HG02938 (cell line): ENCODE data around the gene ANKRD37.
A peak's percentile ranks its signal among the peaks of the same experiment; 100 is the strongest.
"Not testable (repeated sequence)": the region's sequence is repeated elsewhere in the genome, so short reads cannot be mapped to it uniquely, and the experiment has no call there.

Experiments used
- ATAC-seq: cut with Tn5 transposase; IDR thresholded peaks from one replicate; pipeline ENCODE4 v1.9.1; 2021; ENCODE audit warnings: mild to moderate bottlenecking, moderate library complexity; ENCODE audit not compliant: unreplicated experiment

The ANKRD37 gene

GRCh38 chr4:185396724-185397385 is at the start of gene ANKRD37:
Gene ANKRD37 (plus strand): TSS chr4:185396841. CDS start chr4:185396924, 83 bp downstream.
- ATAC-seq: peak; percentile 7

GRCh38 chr4:185346975-185347601 is 49.6 kb upstream of the ANKRD37 start:
- no peak for ATAC-seq

GRCh38 chr4:185351691-185352090 is 45.0 kb upstream of the ANKRD37 start:
- no peak for ATAC-seq

GRCh38 chr4:185352202-185352601 is 44.4 kb upstream of the ANKRD37 start:
- no peak for ATAC-seq

GRCh38 chr4:185352741-185353140 is 43.9 kb upstream of the ANKRD37 start:
- ATAC-seq: no peak

GRCh38 chr4:185357211-185357610 is 39.4 kb upstream of the ANKRD37 start:
- ATAC-seq: no peak

GRCh38 chr4:185357733-185358440 is 38.8 kb upstream of the ANKRD37 start:
- ATAC-seq: no peak

GRCh38 chr4:185358514-185358913 is 38.1 kb upstream of the ANKRD37 start:
- ATAC-seq: no peak

- ATAC-seq: no peak
Measured at GRCh38 chr4:185358959-185359358, 37.7 kb upstream of the ANKRD37 start.

GRCh38 chr4:185359767-185360446 is 36.7 kb upstream of the ANKRD37 start:
- no peak for ATAC-seq

GRCh38 chr4:185361872-185362271 is 34.8 kb upstream of the ANKRD37 start:
- ATAC-seq: no peak

GRCh38 chr4:185362570-185362969 is 34.1 kb upstream of the ANKRD37 start:
- ATAC-seq: not testable (repeated sequence)

- no peak for ATAC-seq
Measured at GRCh38 chr4:185363251-185363650, 33.4 kb upstream of the ANKRD37 start.

- ATAC-seq: no peak
Measured at GRCh38 chr4:185364886-185365285, 31.8 kb upstream of the ANKRD37 start.

- no peak for ATAC-seq
Measured at GRCh38 chr4:185369731-185370130, 26.9 kb upstream of the ANKRD37 start.

- ATAC-seq: no peak
Measured at GRCh38 chr4:185370268-185370949, 26.2 kb upstream of the ANKRD37 start.

- no peak for ATAC-seq
Measured at GRCh38 chr4:185371702-185372101, 24.9 kb upstream of the ANKRD37 start.

GRCh38 chr4:185374027-185374426 is 22.6 kb upstream of the ANKRD37 start:
- no peak for ATAC-seq

- no peak for ATAC-seq
Measured at GRCh38 chr4:185374573-185374972, 22.1 kb upstream of the ANKRD37 start.

GRCh38 chr4:185378264-185378663 is 18.4 kb upstream of the ANKRD37 start:
- no peak for ATAC-seq
